ENCODE measurements around the gene TXNDC11.

Gene TXNDC11

DNA sequence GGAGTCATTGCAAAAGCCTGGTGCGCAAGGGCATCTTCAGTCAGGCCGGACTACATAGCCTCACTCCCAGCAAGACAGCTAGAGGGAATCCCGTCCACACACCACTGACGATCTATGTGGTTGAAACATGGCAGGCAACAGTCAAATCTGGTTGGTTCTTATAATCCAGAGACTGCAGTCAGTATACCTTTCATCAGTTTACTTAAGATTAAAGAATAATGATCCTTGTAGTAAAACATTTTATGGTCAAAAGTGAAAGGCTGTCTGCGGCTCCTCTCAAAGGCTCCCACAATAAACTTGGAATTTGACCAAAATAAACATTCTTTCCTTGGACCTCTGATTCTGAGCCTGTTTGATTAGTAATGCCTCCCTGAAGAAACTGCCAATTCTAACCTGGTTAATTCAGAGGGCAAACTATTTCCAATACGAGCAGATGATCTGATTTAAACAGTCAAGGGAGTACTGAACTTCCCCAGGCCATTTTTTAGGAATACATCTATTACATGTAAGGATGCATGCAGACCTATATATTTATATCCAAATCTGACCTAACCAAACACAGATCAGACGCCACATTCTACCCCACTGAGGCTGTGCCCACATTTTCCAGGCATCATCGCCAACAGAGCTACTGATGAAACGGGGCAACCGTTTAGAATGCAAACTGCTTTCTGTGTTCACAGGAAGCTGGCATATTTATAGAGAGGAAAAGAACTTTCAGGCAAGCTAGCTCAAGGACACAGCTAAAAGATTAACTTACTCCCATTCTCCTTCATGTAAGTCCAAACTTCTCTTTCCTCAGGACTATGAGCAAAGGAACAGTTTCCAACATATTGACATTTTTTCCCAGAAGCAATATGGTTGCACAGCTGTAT lies 15.3 kb upstream of the TXNDC11 start:
- no peak overlapping the region for H3K4me3 ChIP-seq (ENCODE audit: low read depth, low read length)
- TF ChIP-seq, protein P1, sequence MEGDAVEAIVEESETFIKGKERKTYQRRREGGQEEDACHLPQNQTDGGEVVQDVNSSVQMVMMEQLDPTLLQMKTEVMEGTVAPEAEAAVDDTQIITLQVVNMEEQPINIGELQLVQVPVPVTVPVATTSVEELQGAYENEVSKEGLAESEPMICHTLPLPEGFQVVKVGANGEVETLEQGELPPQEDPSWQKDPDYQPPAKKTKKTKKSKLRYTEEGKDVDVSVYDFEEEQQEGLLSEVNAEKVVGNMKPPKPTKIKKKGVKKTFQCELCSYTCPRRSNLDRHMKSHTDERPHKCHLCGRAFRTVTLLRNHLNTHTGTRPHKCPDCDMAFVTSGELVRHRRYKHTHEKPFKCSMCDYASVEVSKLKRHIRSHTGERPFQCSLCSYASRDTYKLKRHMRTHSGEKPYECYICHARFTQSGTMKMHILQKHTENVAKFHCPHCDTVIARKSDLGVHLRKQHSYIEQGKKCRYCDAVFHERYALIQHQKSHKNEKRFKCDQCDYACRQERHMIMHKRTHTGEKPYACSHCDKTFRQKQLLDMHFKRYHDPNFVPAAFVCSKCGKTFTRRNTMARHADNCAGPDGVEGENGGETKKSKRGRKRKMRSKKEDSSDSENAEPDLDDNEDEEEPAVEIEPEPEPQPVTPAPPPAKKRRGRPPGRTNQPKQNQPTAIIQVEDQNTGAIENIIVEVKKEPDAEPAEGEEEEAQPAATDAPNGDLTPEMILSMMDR (IDR thresholded peaks at IDR 0.05; ENCODE audit: low read depth, low read length), result no peak

DNA sequence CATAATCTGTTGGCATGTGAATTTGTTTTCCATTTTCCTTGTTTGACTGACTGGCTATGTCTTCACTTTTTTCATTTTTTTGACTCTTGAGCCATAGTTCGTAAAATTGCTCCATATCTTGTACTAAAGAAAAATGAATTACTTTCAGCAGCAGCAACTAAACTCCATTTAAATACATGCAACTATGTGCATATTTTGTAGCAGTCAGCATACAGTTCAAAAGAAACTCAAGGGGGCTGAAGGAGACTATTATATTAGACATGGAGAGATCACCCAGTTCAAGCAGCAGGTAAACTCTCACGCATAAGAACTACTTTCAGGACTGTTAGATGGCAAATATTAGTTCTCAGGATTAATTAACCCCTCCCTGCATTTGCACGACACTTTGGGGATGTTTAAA lies 13.6 kb upstream of the TXNDC11 start:
- no peak overlapping the region for H3K4me3 ChIP-seq (ENCODE audit: low read depth, low read length)

DNA sequence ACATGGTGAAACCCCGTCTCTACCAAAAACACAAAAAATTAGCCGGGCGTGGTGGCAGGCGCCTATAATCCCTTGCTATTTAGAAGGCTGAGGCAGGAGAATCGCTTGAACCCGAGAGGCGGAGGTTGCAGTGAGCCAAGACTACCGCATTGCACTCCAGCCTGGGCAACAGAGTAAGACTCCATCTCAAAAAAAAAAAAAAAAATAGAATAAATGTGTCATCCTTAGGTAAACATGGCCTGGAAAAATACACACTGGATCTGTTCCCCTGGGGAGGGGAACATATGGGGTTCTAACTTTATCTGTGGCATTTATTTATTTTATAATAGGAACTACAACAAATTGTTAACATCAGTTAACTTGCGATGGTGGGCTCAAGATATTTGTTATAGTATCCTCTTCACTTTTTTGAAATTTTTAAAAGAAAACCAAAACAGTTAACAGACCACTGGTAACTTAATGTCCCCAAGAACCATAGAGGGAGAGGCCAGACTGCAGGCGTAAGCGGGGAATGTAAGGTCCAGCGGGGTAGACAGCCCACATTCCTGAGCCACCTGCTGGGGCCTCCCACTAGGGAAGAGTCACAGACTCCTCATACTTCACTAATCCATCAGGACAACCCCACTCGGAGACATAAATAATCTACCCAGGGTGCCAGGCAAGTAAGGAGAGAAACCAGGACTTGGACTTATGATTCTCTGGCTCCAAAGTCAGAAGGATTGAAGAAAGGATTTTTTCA lies 12.5 kb upstream of the TXNDC11 start:
- H3K4me3 ChIP-seq (ENCODE audit: low read depth, low read length), result no peak overlapping the region
- TF ChIP-seq, protein P1 (IDR thresholded peaks at IDR 0.05; ENCODE audit: low read depth, low read length), result no peak

More for the DNA sequence above, 13.6 kb upstream of the TXNDC11 start:
- TF ChIP-seq, protein P1 (IDR thresholded peaks at IDR 0.05; ENCODE audit: low read depth, low read length), result no peak

DNA sequence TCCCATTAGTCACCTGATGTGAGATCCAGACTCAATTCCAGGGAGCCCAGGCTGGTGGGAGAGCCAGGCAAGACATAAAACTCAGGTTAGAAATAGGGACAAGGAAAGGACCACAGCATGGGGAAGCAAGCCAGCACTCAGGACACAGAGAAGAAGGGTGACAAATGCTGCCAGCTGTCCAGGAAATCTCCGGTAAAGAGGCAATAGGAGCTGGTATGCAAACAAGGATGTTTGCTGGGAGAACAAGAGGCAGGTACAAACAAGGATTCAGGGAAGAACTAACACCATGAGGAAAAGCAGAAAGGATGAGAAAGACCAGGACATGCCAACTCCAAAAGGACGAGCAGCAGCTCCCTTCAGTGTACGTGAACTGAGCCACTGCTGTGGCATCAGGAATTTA lies 10.2 kb upstream of the TXNDC11 start:
- TF ChIP-seq, protein P1 (IDR thresholded peaks at IDR 0.05; ENCODE audit: low read depth, low read length), result no peak
- no peak overlapping the region for H3K4me3 ChIP-seq (ENCODE audit: low read depth, low read length)

DNA sequence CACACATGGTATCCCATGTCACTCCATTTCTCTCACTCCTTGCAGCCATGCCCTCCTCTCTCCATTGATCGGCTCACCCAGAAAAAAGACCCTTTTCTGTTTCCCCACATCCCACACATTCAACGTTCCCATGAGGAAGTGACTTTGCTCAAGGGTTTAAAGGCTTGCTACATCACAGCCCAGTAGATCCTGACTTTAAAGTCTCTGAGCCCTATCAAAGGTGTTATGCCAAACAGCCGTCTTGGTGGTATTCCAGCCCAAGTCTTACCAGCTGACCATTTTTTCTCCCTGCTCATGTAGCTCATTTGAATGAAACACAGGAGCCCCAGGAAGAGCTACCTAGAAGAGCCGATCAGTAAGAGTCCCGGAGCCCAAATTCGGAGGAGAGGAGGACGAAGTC lies 7.4 kb upstream of the TXNDC11 start:
- TF ChIP-seq, protein P1 (IDR thresholded peaks at IDR 0.05; ENCODE audit: low read depth, low read length), result no peak

DNA sequence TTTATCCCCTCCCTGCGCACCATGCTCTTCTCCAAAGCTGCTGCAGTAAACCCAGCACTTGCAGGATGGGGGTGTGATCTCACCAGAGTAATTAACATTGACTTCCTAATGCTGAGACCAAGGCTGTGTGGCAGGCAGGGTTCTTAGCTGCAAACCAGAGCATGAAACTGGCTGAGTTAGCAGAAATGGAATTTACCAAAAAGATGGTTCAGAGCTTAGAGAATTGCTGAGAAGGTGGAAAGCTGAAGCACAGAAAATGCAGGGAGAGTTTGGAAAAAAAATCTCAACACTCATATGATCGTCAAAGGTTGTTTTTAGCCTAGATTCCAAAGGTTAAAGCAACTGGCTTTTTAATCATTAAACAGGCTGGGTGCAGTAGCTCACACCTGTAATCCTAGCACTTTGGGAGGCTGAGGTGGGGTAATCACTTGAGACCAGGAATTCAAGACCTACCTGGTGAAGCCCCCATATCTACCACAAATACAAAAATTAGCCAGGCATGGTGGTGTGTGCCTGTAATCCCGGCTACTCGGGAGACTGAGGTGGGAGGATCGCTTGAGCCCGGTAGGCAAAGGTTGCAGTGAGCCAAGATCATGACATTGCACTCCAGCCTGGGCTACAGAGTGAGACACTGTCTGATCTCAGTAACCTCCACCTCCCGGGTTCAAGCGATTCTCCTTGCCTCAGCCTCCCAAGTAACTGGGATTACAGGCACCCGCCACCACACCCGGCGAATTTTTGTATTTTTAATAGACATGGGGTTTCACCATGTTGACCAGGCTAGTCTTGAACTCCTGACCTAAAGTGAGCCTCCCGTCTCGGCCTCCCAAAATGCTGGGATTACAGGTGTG lies 6.0 kb upstream of the TXNDC11 start:
- TF ChIP-seq, protein P1 (IDR thresholded peaks at IDR 0.05; ENCODE audit: low read depth, low read length), result no peak
- H3K4me3 ChIP-seq (ENCODE audit: low read depth, low read length), result no peak overlapping the region

More for the DNA sequence above, 7.4 kb upstream of the TXNDC11 start:
- H3K4me3 ChIP-seq (ENCODE audit: low read depth, low read length), result no peak overlapping the region
